ENCODE results near the gene C2orf49.

The C2orf49 gene

DNA sequence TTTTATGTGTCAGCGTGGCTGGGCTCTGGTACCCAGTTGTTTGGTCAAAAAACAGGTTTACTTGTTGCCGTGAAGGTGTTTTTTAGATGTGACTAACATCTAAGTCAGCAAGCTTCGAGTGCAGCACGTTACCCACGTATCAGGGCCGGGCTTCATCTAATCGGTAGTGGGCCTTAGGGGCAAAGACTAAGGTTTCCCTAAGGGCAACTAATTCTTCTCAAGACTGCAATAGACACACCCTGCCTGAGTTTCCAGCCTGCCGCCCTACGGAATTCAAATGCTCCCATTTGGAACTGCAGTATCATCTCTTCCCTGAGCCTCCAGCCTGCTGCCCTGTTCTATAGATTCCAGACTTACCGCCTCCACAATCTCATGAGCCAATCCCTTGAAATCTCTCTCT, 33.8 kb downstream of the C2orf49 start:
- TF ChIP-seq, protein P1, sequence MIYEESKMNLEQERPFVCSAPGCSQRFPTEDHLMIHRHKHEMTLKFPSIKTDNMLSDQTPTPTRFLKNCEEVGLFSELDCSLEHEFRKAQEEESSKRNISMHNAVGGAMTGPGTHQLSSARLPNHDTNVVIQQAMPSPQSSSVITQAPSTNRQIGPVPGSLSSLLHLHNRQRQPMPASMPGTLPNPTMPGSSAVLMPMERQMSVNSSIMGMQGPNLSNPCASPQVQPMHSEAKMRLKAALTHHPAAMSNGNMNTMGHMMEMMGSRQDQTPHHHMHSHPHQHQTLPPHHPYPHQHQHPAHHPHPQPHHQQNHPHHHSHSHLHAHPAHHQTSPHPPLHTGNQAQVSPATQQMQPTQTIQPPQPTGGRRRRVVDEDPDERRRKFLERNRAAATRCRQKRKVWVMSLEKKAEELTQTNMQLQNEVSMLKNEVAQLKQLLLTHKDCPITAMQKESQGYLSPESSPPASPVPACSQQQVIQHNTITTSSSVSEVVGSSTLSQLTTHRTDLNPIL (CRISPR knock-in tag; IDR thresholded peaks at IDR 0.05; ENCODE audit: low read depth), result no peak
- TF ChIP-seq ZFP3 (CRISPR knock-in tag; IDR thresholded peaks at IDR 0.05) (no peak), ESRRG (CRISPR knock-in tag; IDR thresholded peaks at IDR 0.05) (no peak), TOX (CRISPR knock-in tag; IDR thresholded peaks at IDR 0.05; ENCODE audit: borderline replicate concordance) (no peak), GLIS3 (CRISPR knock-in tag; IDR thresholded peaks at IDR 0.05) (no peak), ISL1 (CRISPR knock-in tag; IDR thresholded peaks at IDR 0.05) (no peak), TCF4 (CRISPR knock-in tag; IDR thresholded peaks at IDR 0.05; ENCODE audit: borderline replicate concordance) (no peak), ZNF70 (CRISPR knock-in tag; IDR thresholded peaks at IDR 0.05) (no peak), SNAI2 (CRISPR knock-in tag; IDR thresholded peaks at IDR 0.05) (no peak), CSDC2 (CRISPR knock-in tag; IDR thresholded peaks at IDR 0.05) (no peak), ZNF565 (CRISPR knock-in tag; conservative IDR thresholded peaks at IDR 0.05; ENCODE audit: low read depth) (no peak), ZFP30 (CRISPR knock-in tag; IDR thresholded peaks at IDR 0.05) (no peak), PPARA (CRISPR knock-in tag; IDR thresholded peaks at IDR 0.05; ENCODE audit: borderline replicate concordance) (no peak), RARB (CRISPR knock-in tag; IDR thresholded peaks at IDR 0.05) (no peak), ZC3H10 (CRISPR knock-in tag; IDR thresholded peaks at IDR 0.05) (no peak)
- TF ChIP-seq, protein P2, sequence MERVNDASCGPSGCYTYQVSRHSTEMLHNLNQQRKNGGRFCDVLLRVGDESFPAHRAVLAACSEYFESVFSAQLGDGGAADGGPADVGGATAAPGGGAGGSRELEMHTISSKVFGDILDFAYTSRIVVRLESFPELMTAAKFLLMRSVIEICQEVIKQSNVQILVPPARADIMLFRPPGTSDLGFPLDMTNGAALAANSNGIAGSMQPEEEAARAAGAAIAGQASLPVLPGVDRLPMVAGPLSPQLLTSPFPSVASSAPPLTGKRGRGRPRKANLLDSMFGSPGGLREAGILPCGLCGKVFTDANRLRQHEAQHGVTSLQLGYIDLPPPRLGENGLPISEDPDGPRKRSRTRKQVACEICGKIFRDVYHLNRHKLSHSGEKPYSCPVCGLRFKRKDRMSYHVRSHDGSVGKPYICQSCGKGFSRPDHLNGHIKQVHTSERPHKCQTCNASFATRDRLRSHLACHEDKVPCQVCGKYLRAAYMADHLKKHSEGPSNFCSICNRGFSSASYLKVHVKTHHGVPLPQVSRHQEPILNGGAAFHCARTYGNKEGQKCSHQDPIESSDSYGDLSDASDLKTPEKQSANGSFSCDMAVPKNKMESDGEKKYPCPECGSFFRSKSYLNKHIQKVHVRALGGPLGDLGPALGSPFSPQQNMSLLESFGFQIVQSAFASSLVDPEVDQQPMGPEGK (CRISPR knock-in tag; IDR thresholded peaks at IDR 0.05; ENCODE audit: borderline replicate concordance), result no peak
- TF ChIP-seq, protein P3, sequence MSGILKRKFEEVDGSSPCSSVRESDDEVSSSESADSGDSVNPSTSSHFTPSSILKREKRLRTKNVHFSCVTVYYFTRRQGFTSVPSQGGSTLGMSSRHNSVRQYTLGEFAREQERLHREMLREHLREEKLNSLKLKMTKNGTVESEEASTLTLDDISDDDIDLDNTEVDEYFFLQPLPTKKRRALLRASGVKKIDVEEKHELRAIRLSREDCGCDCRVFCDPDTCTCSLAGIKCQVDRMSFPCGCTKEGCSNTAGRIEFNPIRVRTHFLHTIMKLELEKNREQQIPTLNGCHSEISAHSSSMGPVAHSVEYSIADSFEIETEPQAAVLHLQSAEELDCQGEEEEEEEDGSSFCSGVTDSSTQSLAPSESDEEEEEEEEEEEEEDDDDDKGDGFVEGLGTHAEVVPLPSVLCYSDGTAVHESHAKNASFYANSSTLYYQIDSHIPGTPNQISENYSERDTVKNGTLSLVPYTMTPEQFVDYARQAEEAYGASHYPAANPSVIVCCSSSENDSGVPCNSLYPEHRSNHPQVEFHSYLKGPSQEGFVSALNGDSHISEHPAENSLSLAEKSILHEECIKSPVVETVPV (CRISPR knock-in tag; IDR thresholded peaks at IDR 0.05), result no peak
- ATAC-seq, result no peak

DNA sequence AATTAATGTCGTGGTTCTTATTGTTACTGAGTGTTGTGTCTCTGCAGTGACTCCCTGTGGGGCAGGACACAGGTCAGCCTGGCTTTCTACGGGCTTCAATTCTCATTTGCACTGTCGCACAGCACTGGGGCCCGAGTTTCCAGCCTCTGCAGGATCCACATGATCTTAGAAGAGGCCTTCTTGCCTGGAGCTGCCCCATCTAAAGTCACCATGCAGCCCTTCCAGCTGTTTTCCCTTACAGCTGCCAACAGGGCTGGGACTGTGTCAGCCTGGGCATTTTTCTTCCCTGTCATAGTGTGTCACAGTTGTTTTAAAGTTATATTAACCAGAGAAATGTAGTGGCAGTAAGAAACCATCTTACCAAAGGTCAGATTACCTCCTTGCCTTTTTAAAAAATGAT, 34.5 kb downstream of the C2orf49 start:
- no peak for ATAC-seq

More for the DNA sequence above, 34.5 kb downstream of the C2orf49 start:
- TF ChIP-seq PPARA (CRISPR knock-in tag; IDR thresholded peaks at IDR 0.05; ENCODE audit: borderline replicate concordance) (no peak), ZFP30 (CRISPR knock-in tag; IDR thresholded peaks at IDR 0.05) (no peak), GLIS3 (CRISPR knock-in tag; IDR thresholded peaks at IDR 0.05) (no peak), ESRRG (CRISPR knock-in tag; IDR thresholded peaks at IDR 0.05) (no peak), TCF4 (CRISPR knock-in tag; IDR thresholded peaks at IDR 0.05; ENCODE audit: borderline replicate concordance) (no peak), ZFP3 (CRISPR knock-in tag; IDR thresholded peaks at IDR 0.05) (no peak), TOX (CRISPR knock-in tag; IDR thresholded peaks at IDR 0.05; ENCODE audit: borderline replicate concordance) (no peak), OSR1 (CRISPR knock-in tag; IDR thresholded peaks at IDR 0.05) (no peak)
- TF ChIP-seq, protein P4, sequence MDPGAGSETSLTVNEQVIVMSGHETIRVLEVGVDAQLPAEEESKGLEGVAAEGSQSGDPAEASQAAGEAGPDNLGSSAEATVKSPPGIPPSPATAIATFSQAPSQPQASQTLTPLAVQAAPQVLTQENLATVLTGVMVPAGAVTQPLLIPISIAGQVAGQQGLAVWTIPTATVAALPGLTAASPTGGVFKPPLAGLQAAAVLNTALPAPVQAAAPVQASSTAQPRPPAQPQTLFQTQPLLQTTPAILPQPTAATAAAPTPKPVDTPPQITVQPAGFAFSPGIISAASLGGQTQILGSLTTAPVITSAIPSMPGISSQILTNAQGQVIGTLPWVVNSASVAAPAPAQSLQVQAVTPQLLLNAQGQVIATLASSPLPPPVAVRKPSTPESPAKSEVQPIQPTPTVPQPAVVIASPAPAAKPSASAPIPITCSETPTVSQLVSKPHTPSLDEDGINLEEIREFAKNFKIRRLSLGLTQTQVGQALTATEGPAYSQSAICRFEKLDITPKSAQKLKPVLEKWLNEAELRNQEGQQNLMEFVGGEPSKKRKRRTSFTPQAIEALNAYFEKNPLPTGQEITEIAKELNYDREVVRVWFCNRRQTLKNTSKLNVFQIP (CRISPR knock-in tag; IDR thresholded peaks at IDR 0.05; ENCODE audit: borderline replicate concordance, low read depth), result no peak
- TF ChIP-seq, protein P5, sequence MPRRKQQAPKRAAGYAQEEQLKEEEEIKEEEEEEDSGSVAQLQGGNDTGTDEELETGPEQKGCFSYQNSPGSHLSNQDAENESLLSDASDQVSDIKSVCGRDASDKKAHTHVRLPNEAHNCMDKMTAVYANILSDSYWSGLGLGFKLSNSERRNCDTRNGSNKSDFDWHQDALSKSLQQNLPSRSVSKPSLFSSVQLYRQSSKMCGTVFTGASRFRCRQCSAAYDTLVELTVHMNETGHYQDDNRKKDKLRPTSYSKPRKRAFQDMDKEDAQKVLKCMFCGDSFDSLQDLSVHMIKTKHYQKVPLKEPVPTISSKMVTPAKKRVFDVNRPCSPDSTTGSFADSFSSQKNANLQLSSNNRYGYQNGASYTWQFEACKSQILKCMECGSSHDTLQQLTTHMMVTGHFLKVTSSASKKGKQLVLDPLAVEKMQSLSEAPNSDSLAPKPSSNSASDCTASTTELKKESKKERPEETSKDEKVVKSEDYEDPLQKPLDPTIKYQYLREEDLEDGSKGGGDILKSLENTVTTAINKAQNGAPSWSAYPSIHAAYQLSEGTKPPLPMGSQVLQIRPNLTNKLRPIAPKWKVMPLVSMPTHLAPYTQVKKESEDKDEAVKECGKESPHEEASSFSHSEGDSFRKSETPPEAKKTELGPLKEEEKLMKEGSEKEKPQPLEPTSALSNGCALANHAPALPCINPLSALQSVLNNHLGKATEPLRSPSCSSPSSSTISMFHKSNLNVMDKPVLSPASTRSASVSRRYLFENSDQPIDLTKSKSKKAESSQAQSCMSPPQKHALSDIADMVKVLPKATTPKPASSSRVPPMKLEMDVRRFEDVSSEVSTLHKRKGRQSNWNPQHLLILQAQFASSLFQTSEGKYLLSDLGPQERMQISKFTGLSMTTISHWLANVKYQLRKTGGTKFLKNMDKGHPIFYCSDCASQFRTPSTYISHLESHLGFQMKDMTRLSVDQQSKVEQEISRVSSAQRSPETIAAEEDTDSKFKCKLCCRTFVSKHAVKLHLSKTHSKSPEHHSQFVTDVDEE (CRISPR knock-in tag; IDR thresholded peaks at IDR 0.05), result no peak
- TF ChIP-seq, protein P2 (CRISPR knock-in tag; IDR thresholded peaks at IDR 0.05; ENCODE audit: borderline replicate concordance), result no peak

Measured in SK-N-SH treated with all-trans-retinoic acid at 6 μM for 48 hours (cell line).